AG04450 (cell line): ENCODE results near the gene DERA. TPM values are rescaled to one million over a fixed set of nuclear protein-coding genes. Genes with fewer than 3 reads are reported as not detected.
"Not testable (repeated sequence)": the region's sequence is repeated elsewhere in the genome, so short reads cannot be mapped to it uniquely, and the experiment has no call there.

Source experiments
- CTCF ChIA-PET: fragments of 300-600, 350-600 bp; formaldehyde crosslinking; extraction: SDS; loops from one replicate; lab custom pipeline; 2022; ENCODE audit warnings: antibody characterized with exemption, inconsistent platforms; lab: Charles Lee
- POLR2A ChIA-PET: fragments of 350-600 bp; formaldehyde crosslinking; extraction: SDS; loops from one replicate; lab custom pipeline; 2021; ENCODE audit warnings: antibody characterized with exemption, inconsistent platforms; lab: Yijun Ruan, JAX
- DNase-seq: peaks from one replicate; pipeline ENCODE4 v3.0.0-alpha.2; 2011; ENCODE audit warnings: low read depth, low spot score
- H3K27ac ChIP-seq: one replicate; pipeline ENCODE4 v1.5.1; 2012; ENCODE audit warnings: low read depth, low read length, control low read depth
- H3K27me3 ChIP-seq: one replicate; pipeline ENCODE4 v1.6.0; 2012; ENCODE audit warnings: low read length; ENCODE audit not compliant: control insufficient read depth, insufficient read depth
- H3K4me3 ChIP-seq: 2 replicates; pipeline ENCODE4 v1.5.1; 2011; ENCODE audit warnings: mild to moderate bottlenecking, low read depth, low read length, control low read depth
- H3K9me3 ChIP-seq: 2 replicates; pipeline ENCODE4 v1.5.1; 2012; ENCODE audit warnings: low read length; ENCODE audit not compliant: control insufficient read depth, insufficient read depth
- polyA plus RNA-seq: library from polyadenylated mRNA; depleted of rRNA; stranded (reverse); fragments of >200 nt; gene quantifications from 2 replicates; pipeline ENCODE4 v1.2.3, GENCODE V29; 2011
- TF ChIP-seq, protein P1 (sequence below): IDR thresholded peaks from 2 replicates; pipeline ENCODE4 v1.5.1; 2011; ENCODE audit warnings: low read depth, low read length, control low read depth, inconsistent platforms

Gene DERA
- polyA plus RNA-seq, 1 experiment, result 44.3 TPM

GRCh38 chr12:16006752-16007151 is 95.6 kb downstream of the DERA start:
- no peak overlapping the region for H3K4me3 ChIP-seq
- no peaks in the 10 kb centered on the region for H3K9me3 ChIP-seq
- DNase-seq, result no peak
- no peak overlapping the region for H3K27ac ChIP-seq
- no peaks in the 10 kb centered on the region for H3K27me3 ChIP-seq
- TF ChIP-seq, protein P1, sequence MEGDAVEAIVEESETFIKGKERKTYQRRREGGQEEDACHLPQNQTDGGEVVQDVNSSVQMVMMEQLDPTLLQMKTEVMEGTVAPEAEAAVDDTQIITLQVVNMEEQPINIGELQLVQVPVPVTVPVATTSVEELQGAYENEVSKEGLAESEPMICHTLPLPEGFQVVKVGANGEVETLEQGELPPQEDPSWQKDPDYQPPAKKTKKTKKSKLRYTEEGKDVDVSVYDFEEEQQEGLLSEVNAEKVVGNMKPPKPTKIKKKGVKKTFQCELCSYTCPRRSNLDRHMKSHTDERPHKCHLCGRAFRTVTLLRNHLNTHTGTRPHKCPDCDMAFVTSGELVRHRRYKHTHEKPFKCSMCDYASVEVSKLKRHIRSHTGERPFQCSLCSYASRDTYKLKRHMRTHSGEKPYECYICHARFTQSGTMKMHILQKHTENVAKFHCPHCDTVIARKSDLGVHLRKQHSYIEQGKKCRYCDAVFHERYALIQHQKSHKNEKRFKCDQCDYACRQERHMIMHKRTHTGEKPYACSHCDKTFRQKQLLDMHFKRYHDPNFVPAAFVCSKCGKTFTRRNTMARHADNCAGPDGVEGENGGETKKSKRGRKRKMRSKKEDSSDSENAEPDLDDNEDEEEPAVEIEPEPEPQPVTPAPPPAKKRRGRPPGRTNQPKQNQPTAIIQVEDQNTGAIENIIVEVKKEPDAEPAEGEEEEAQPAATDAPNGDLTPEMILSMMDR, result no peak
- POLR2A ChIA-PET, result no interaction called here
- CTCF ChIA-PET, result interaction anchor here (0.7 to 2.0 kb wide), 2 partner anchors 25 to 673 kb away, joined by 5 to 6 read pairs; no protein-coding TSS in a partner anchor

DNA sequence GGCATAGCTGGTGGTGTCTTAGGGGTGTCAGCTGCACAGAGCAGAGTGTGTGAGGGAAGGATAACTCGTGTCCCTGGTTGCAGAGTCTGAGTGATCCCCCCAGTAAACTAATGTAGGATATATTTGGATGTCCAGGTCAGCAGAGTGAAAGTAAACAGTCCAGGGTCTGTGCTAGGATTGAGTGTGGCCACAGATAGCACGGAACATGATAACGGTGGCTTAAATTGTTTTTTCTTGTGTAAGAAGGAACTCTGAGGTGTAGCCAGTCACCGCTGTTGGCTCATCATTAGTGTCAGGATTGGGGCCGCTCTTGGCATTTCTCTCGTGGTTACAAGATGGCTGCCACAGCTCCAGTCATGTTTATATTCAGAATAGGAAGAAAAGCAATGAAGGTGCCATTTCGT is 97.3 kb downstream of the DERA start:
- Histone ChIP-seq H3K4me3 (no peak overlapping the region), H3K27ac (no peak overlapping the region), H3K9me3 (no peaks in the 10 kb centered on the region), H3K27me3 (no peaks in the 10 kb centered on the region)
- DNase-seq, result no peak
- TF ChIP-seq, protein P1, result no peak
- ChIA-PET POLR2A (no interaction called here), CTCF (interaction anchor here (2.0 kb wide), 1 partner anchor 26 kb away, joined by 6 read pairs; no protein-coding TSS in a partner anchor)

DNA sequence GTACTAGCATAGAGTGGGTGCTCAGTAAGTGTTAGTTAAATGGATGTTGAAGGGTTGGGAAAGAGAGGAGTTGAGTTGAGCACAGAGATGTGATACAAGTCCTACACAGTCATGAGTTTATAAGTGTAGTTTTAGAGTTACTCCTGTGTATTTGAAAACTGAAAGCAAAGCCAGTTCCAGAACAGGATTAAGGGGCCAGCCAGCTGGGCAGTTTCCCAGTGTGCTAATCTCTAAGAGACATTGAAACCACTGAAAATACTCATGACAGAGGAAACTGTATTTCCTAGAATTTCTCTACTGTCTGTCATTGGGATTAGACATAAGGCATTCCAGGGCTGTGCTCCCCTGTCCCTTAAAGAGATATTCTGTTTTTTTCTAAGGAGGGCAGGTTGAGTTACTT is 101.0 kb downstream of the DERA start:
- ChIA-PET POLR2A (no interaction called here), CTCF (no interaction called here)

DNA sequence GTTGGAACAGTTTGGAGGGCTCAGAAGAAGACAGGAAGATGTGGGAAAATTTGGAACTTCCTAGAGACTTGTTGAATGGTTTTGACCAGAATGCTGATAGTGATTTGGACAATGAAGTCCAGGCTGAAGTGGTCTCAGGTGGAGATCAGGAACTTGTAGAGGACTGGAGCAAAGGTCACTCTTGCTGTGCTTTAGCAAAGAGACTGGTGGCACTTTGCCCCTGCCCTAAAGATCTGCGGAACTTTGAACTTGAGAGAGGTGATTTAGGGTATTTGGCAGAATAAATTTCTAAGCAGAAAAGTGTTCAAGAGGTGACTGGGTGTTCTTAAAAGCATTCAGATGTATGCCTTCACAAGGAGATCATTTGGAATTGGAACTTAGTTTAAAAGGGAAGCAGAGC is 102.6 kb downstream of the DERA start:
- DNase-seq, H3K9me3 ChIP-seq, H3K27ac ChIP-seq, CTCF ChIA-PET, H3K27me3 ChIP-seq, POLR2A ChIA-PET, H3K4me3 ChIP-seq: not testable (repeated sequence)

More for the DNA sequence above, 101.0 kb downstream of the DERA start:
- peaks cover 7% of the 10 kb centered on the region for H3K9me3 ChIP-seq
- no peak for DNase-seq
- TF ChIP-seq, protein P1, result no peak
- H3K4me3 ChIP-seq, result no peak overlapping the region
- H3K27ac ChIP-seq, result peak overlapping the region; percentile 23
- H3K27me3 ChIP-seq, result no peaks in the 10 kb centered on the region

- H3K9me3 ChIP-seq, H3K27me3 ChIP-seq, H3K4me3 ChIP-seq, CTCF ChIA-PET, POLR2A ChIA-PET, DNase-seq, H3K27ac ChIP-seq: not testable (repeated sequence)
These were observed 103.3 kb downstream of the DERA start for GRCh38 chr12:16014394-16014793.

DNA sequence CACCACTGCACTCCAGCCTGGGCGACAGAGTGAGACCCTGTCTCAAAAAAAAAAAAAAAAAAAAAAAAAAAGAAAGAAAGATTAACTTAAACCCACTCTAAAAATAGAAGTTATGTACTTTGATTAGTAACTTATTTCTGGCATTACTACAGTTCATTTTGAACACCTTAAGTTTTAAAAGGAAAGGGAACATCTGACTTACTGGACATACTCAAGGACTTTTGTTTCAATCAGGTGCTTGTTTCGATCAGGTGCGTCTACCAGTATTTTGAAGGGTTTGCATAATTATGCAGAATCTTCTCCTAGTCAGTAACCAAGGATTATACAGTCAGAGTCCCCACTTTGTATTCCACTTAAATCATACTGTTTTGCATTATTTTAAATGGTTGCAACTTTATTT is 105.6 kb downstream of the DERA start:
- no peak for DNase-seq
- no peaks in the 10 kb centered on the region for H3K27me3 ChIP-seq
- H3K27ac ChIP-seq, result no peak overlapping the region
- CTCF ChIA-PET, result no interaction called here
- H3K4me3 ChIP-seq, result no peak overlapping the region
- TF ChIP-seq, protein P1, result no peak
- peaks cover 10% of the 10 kb centered on the region for H3K9me3 ChIP-seq
- POLR2A ChIA-PET, result no interaction called here
